Mammary epithelial cell (primary cell): ENCODE data around the gene ERBB4.

Experiments used
- EZH2 ChIP-seq: IDR thresholded peaks from 2 replicates; pipeline ENCODE4 v1.6.1; 2012; ENCODE audit warnings: low read length, inconsistent platforms, borderline replicate concordance
- TF ChIP-seq, protein P1 (sequence below), 2 donors: IDR thresholded peaks in 1 of 2; conservative IDR thresholded peaks in 1 of 2; 2 replicates each; pipeline ENCODE4 v1.5.1; 2011 to 2012; ENCODE audit warnings: inconsistent platforms in 2 of 2, low read length in 2 of 2, mild to moderate bottlenecking in 2 of 2, control low read depth in 1 of 2, low read depth in 1 of 2; ENCODE audit not compliant: insufficient read depth in 1 of 2; ENCODE audit errors: extremely low read depth in 1 of 2

GRCh38 chr2:211823886-211824479 is 714.6 kb downstream of the ERBB4 start:
- TF ChIP-seq, protein P1, sequence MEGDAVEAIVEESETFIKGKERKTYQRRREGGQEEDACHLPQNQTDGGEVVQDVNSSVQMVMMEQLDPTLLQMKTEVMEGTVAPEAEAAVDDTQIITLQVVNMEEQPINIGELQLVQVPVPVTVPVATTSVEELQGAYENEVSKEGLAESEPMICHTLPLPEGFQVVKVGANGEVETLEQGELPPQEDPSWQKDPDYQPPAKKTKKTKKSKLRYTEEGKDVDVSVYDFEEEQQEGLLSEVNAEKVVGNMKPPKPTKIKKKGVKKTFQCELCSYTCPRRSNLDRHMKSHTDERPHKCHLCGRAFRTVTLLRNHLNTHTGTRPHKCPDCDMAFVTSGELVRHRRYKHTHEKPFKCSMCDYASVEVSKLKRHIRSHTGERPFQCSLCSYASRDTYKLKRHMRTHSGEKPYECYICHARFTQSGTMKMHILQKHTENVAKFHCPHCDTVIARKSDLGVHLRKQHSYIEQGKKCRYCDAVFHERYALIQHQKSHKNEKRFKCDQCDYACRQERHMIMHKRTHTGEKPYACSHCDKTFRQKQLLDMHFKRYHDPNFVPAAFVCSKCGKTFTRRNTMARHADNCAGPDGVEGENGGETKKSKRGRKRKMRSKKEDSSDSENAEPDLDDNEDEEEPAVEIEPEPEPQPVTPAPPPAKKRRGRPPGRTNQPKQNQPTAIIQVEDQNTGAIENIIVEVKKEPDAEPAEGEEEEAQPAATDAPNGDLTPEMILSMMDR (conservative IDR thresholded peaks at IDR 0.05 in 1 of 2, IDR thresholded peaks at IDR 0.05 in 1 of 2; ENCODE audit: extremely low read depth in 1 of 2, insufficient read depth in 1 of 2, low read depth in 1 of 2, low read length in 2 of 2) = no peak
- no peak for TF ChIP-seq EZH2
